GM18517 (cell line): ENCODE measurements around the gene HOXD8.

Source experiments
- ATAC-seq: cut with Tn5 transposase; IDR thresholded peaks from one replicate; pipeline ENCODE4 v1.9.1; 2021; ENCODE audit warnings: mild to moderate bottlenecking, moderate library complexity; ENCODE audit not compliant: unreplicated experiment

Gene HOXD8

DNA sequence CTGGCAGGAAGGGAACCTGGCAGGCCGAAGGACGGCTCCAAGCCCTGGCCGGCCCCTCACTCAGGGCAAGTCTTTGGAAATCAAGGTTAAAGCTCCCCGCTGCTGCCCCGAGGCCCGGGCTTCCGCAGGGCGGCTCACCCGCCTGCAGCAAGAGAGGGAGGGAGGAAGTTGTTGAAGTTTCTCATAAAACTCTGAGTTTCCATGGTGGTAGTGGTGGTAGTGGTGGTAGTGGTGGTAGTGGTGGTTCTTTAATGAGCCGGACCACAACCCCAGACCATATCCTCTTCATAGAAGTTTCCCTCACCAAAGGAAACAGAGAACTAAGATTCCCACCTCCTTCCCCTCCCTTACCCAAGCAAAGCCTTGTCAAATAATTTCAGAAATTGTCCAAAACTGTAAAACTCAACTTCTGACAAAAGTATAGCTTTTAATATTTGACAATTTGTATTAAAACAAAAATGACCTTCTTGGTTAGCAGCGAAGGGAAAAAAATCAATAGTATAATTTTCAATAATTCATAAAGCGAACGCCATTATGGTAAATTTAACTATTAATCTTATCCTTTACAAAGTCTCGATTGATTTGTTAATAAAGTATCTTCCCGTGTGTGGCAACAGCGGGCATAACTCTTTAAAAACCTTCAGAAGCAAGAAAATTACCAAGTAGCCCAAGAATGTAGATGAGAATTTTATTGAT is 14.4 kb upstream of the HOXD8 start:
- no peak for ATAC-seq

DNA sequence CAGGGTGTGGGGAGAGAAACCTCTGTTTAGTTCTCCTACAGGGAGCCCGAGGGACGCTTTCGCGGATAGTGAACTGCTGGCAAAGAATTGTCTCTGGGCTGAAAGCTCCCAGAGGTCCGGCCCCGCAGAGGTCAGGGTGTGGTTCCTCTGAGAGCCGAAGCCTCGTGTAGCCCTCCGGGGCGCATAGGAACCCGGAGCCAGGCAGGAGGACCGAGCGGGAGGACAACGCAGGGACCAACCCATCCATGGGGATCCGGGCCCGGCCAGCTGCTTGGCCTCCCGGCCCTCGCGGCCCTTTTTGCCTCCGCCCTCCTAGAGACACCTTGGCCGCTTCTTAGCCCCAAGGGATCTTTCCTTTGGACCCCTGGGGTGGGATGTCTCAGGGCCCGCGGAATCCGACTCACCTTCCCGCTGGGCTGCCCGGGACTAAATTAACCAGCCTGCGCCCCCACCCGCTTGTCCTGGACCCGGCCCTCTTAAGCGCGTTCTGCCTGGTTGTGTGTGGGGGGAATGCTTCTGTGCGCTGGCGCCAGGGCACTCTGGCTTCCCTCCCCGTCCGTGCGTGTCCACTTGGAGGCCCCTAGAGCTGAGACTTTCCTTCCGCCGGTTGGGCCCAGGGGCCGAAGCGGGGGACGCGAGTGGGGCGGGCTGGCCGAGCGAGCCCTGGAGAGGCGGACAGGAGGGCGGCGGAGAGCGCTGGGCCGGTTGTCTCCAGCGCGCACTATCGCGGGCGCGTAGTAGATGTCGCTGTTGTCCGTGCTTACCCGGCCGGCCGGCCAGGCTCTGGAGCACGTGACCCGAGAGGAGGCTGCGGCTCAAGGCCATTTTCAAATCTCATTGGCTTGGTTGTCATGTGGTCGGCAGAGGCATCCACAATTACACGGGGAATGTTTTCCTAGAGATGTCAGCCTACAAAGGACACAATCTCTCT is 13.4 kb upstream of the HOXD8 start, which contains the start of gene HOXD10:
Gene HOXD10 (plus strand): TSS at position 896 of the 931 bp plus-strand sequence. CDS start 56 bp downstream, outside the sequence.
- ATAC-seq, result no peak

DNA sequence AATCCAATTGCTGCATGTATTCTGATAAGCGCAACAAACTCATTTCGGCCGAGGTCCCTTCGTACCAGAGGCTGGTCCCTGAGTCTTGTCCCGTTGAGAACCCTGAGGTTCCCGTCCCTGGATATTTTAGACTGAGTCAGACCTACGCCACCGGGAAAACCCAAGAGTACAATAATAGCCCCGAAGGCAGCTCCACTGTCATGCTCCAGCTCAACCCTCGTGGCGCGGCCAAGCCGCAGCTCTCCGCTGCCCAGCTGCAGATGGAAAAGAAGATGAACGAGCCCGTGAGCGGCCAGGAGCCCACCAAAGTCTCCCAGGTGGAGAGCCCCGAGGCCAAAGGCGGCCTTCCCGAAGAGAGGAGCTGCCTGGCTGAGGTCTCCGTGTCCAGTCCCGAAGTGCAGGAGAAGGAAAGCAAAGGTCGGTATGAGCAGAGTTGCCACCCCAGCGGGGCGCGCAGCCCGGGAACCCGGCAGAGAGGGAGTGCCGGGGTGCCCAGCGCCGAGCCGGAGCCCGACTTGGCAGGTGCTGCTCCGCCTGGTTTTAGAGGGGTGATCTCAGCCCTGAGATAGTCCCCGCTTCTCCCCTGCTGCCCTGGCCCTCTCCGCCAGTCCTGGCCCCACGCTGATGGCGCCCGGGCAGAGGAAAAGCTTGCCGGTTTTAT is 12.2 kb upstream of the HOXD8 start:
- no peak for ATAC-seq

DNA sequence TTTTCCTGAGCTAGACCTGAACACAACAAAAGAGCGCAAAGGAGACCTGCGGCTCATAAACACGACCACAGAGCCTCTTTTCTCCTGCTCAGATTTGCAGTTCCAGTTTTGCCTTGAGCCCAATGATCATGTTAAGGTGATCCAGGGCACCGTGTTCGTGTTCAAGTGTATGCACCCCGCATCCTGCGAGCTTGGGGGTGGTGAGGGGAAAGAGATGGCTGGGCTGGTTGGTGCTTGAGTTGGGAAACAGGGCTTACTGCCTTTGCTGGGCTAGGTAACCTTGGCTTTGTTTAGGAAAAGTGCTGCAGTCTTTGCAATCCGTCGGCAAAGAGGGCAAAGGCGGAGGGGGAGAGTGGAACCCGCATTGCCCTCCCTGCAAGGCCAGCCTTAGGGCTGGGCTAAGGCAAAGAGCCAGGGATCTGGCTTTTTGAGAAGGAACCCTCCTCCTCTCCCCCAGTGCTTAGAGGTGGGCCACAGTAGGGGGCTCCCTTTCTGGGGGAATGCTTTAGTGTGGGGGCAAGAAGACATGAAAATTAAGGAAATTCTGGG is 11.6 kb upstream of the HOXD8 start:
- no peak for ATAC-seq

- ATAC-seq, result no peak
Measured at GRCh38 chr2:176118601-176119339, 10.7 kb upstream of the HOXD8 start.

DNA sequence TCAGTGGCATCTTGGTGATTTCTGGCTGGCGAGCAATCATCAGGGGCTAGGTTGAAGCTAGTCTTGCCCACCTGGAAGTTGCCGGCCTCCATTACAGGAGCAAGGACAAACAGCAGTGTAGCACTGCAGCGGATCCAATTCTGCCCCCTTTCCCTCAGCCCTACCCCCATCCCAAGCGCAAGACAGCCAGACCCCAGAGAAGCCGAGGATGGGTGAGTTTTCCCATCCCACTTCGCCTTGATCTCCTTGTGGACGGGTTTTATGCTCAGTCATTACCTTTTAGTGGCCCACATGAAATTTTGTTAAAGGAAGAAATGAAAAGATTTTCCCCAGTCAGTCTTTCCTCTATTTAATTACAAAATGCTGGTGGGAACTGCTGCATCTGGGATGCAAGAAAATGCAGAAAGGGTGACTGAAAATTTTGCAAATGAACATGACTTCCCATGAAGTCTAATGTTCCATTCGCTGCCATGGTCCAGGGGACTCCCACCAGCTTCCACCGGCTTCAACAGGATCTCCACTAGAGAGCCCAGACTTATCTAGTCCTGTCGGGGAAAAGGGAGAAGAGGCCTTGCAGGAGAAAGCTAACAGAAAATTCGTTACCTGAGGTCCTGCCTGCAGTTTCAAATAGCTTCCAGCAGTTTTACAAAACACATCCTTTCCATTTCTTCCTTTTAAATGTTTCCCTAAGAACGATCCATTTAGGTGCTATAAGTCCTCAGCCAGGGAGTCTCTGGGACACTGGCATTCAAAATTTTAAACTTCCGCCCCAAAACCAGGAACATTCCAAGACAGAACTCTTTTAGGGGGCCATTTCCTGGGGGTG is 8.9 kb upstream of the HOXD8 start:
- no peak for ATAC-seq

DNA sequence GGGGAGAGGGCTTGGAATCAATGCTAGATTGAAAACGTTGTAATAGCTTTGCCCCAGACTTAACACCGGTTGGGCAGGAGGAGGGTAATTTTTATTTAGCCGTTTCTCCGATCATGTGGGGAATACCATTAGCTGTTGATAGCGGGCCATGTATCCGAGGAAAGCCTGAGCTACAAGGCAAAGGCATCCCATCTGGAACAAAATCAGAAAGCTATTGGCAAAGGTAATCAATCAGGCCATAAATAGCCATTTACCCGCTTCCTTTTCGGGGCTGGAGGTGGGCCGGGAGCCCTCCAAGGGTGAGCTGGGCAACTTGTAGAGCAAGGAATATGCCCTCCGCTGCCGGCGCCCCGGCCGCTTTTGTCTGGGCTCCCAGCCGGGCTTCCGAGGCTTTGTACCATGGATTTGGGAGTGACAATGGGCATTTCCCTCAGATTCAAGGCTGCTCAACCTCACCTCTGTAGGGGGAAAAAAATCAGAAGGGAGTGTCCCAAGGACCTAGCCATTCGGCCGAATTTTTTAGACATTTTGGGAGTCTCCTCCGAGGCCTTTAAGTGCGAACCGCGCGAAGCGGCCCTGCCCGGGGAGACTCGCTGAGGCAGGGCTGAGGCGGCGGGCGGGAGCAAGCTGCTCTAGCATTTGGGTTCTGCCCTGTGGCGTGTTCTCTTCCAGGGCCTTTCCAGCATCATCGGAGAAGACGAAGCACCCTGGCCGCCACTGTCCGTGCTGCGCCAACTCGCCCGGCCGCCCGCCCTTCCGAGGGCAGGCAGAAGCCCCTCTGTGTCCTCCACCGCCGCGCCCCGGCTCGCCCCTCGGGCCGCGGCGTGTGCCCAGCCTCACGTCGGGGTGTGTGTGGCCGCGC is 8.1 kb upstream of the HOXD8 start:
- no peak for ATAC-seq

DNA sequence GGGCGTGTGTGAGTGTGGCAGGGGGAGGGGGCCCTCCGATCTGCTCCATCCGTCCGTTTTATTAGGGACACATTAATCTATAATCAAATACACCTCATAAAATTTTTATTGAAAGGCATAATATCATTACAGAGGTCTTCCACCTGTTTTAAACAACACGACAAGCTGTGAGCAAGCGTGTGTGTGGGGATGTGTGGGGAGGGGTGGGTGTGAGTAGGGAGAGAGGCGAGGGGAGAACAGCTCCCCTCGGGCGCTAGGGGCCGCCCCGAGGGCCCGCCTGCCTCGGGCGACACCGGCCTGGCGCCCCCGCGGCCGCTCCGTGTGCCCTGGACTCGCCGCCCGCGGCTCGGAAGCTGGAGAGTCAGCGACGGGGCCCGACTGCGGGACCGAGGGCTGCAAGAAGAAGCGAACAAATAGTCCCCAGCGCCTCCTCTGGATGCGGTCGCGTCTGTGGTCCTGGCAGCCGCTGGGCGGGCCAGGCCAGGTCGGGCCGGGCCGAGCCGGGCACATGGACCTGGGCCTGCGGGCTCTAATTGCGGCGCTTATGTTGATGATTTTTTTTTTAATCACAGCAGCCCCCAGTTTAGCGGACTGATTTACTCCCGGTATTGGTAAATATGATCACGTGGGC is 7.3 kb upstream of the HOXD8 start:
- no peak for ATAC-seq

- no peak for ATAC-seq
Measured at GRCh38 chr2:176122683-176123410, 6.7 kb upstream of the HOXD8 start, which contains the start of gene HOXD9. Gene HOXD9 (plus strand): TSS chr2:176122719. CDS start chr2:176122769, 50 bp downstream.

DNA sequence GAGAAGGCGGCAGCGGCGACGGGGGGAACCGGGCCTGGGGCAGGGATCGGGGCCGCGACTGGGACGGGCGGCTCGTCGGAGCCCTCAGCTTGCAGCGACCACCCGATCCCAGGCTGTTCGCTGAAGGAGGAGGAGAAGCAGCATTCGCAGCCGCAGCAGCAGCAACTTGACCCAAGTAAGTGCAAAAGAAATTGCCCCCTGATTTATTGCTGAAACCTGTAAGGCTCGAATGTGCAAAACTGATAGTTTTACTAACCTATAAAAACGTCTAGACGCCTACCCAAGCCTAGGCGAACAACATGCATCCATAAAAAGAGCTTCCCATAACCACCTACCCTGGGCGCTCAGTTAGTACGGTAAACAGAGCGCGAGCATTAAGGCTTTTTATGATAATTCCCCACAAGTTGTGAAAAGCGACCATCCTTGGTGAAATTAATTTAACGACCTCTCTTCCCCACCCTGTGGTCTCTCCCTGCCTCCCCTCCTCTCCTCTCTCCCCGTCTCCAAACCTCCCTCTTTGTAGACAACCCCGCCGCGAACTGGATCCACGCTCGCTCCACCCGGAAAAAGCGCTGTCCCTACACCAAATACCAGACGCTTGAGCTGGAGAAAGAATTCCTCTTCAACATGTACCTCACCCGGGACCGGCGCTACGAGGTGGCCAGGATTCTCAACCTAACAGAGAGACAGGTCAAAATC is 5.9 kb upstream of the HOXD8 start:
- ATAC-seq, result no peak

- no peak for ATAC-seq
Measured at GRCh38 chr2:176124110-176124946, 5.2 kb upstream of the HOXD8 start.

DNA sequence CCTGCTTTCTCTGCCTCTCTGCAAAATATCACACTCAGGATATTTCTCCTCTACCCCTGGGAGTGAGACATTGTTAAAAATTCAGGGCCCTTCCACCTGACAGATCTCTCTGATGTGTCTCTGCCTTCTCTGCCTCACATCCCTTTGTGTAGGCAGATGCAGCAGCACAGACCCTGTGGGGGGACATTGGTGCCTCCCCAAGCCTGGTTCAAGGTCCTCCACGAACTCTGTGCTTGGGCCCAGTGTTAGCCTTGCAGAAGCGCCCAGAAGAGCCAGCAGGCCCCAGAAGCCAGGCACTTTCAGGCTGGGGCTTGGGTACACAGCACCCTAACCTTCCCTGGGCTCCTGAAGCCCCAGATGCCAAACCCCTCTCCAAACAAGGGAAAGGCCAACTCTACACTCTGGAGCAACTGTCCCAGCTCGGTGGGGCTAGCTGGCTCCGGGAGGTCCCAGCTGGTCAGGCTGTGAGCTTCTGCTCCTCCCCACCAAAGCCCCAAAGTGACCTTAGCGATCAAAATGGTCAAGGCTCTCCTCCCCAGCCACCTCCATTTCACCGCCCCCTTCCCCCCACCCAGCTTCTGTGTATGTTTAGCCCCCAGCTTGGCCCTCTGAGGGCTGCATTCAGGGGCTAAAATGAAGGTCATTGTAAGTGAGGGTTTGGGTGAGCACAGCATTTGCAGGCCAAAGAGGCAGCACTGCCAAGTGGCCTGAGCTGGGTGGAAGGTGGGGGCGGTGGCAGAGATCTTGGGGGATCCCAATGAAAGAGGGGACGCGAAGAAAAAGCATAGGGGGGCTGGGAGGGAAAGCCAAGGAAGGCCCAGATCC is 4.3 kb upstream of the HOXD8 start:
- no peak for ATAC-seq

DNA sequence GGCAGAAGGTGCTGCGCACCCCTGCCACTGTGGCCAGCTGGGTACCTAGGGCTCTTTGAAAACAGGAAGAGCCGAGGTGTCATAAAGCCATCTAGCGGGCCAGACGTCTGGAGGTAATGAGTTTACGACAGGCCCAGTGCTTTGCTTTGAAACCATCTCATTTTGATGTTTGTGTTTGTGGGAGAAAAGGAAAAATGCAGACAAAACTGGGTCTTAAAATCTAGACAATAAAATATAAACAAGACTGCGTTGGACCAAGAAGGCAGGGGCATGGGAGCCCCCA is 3.8 kb upstream of the HOXD8 start:
- ATAC-seq, result no peak

GRCh38 chr2:176126929-176127773 is 2.4 kb upstream of the HOXD8 start:
- no peak for ATAC-seq

- ATAC-seq, result no peak
Measured at GRCh38 chr2:176127774-176128072, 1.8 kb upstream of the HOXD8 start.
